ENCODE results near the gene TBL1X. TPM values are rescaled to one million over a fixed set of nuclear protein-coding genes. Genes with fewer than 3 reads are reported as not detected.

TBL1X gene
- total and polyA plus RNA-seq, 2 of the 4 experiments (the other 2 are of a cell fraction): 16.2 to 20.8 TPM

GRCh38 chrX:9775930-9776329 is 311.1 kb downstream of the TBL1X start:
- Histone ChIP-seq H3K9ac (ENCODE audit: low read depth, low read length) (no peak overlapping the region), H2AK9ac (replicated peaks; ENCODE audit: low read depth, low read length, poor library complexity) (no peak overlapping the region), H4K5ac (ENCODE audit: low read depth, low read length) (no peak overlapping the region), H4K91ac (ENCODE audit: insufficient read depth, low read depth, low read length) (no peak overlapping the region), H3K79me1 (ENCODE audit: low read depth in 1 of 2, low read length in 2 of 2) (no peaks in the 10 kb centered on the region), H2BK15ac (ENCODE audit: low read depth, low read length) (no peak overlapping the region), H3K4me3 (ENCODE audit: insufficient read depth, low read depth, low read length) (no peak overlapping the region), H2BK120ac (ENCODE audit: low read depth, low read length) (no peak overlapping the region), H4K8ac (ENCODE audit: low read depth in 2 of 2, low read length in 2 of 2) (no peak overlapping the region), H2BK5ac (ENCODE audit: low read depth, low read length, poor library complexity, severe bottlenecking) (no peak overlapping the region), H3K56ac (ENCODE audit: extremely low read depth, insufficient read depth, low read length) (no peak overlapping the region), H2BK20ac (ENCODE audit: low read depth, low read length) (no peak overlapping the region), H3K9me1 (ENCODE audit: insufficient read depth, low read length) (no peaks in the 10 kb centered on the region; the same call in 1 of the 2 replicates), H3K4me2 (ENCODE audit: low read depth, low read length) (no peak overlapping the region), H3K18ac (ENCODE audit: low read depth, low read length) (no peak overlapping the region), H4K20me1 (ENCODE audit: insufficient read depth, low read length) (no peaks in the 10 kb centered on the region), H3K23ac (ENCODE audit: low read depth, low read length) (no peak overlapping the region), H2AK5ac (ENCODE audit: low read depth, low read length) (no peak overlapping the region), H3K36me3 (ENCODE audit: control insufficient read depth, insufficient read depth, low read length) (no peaks in the 10 kb centered on the region), H3K4me1 (ENCODE audit: control insufficient read depth, insufficient read depth, low read length) (no peaks in the 10 kb centered on the region), H3K27me3 (ENCODE audit: control insufficient read depth, insufficient read depth, low read length) (peaks cover 6% of the 10 kb centered on the region; the same call in 1 of the 2 replicates), H3K4ac (ENCODE audit: low read depth, low read length) (no peak overlapping the region), H3K27ac (ENCODE audit: insufficient read depth, low read length) (no peak overlapping the region), H3K9me3 (ENCODE audit: control insufficient read depth, insufficient read depth, low read length) (no peaks in the 10 kb centered on the region; the same call in 1 of the 2 replicates), H2AFZ (replicated peaks; ENCODE audit: low read length, poor library complexity) (no peak overlapping the region), H3K14ac (replicated peaks; ENCODE audit: low read depth, low read length) (no peak overlapping the region)
- intact Hi-C loops (cut with micrococcal nuclease): no loop called here
- TF ChIP-seq CTCF (conservative IDR thresholded peaks at IDR 0.05; ENCODE audit: low read depth, low read length) (no peak), NFE2L2 (IDR thresholded peaks at IDR 0.05; ENCODE audit: low read depth, low read length) (no peak), SMC3 (IDR thresholded peaks at IDR 0.05; ENCODE audit: low read depth, low read length) (no peak), POLR2A (IDR thresholded peaks at IDR 0.05; ENCODE audit: low read depth, low read length) (no peak), CEBPB (IDR thresholded peaks at IDR 0.05; ENCODE audit: low read depth, low read length) (no peak), MAZ (IDR thresholded peaks at IDR 0.05; ENCODE audit: borderline replicate concordance, low read depth, low read length) (no peak), USF2 (IDR thresholded peaks at IDR 0.05; ENCODE audit: low read depth, low read length) (no peak), MAFK (IDR thresholded peaks at IDR 0.05; ENCODE audit: low read depth, low read length) (no peak), RFX5 (IDR thresholded peaks at IDR 0.05; ENCODE audit: low read depth, low read length) (no peak), RCOR1 (IDR thresholded peaks at IDR 0.05; ENCODE audit: insufficient replicate concordance, low read length) (no peak), RAD21 (IDR thresholded peaks at IDR 0.05; ENCODE audit: low read length) (no peak), FOS (IDR thresholded peaks at IDR 0.05; ENCODE audit: low read depth, low read length) (no peak), ELK1 (IDR thresholded peaks at IDR 0.05; ENCODE audit: borderline replicate concordance, low read depth, low read length) (no peak), BHLHE40 (IDR thresholded peaks at IDR 0.05; ENCODE audit: low read depth, low read length) (no peak)
- ATAC-seq (ENCODE audit: low read depth): no peak
- CTCF ChIA-PET: no interaction called here
- in situ Hi-C loops (cut with MboI; ENCODE audit: low sequenced_read_pairs): no loop called here
- WGBS, 2 experiments (ENCODE audit: extremely low coverage in 2 of 2, insufficient read length in 1 of 2): 81% methylated on average over 5 of the region's 8 CpGs; no CpG with 5 or more reads in 1 of the 2 experiments
- dilution Hi-C loops (cut with HindIII; ENCODE audit: low sequenced_read_pairs, unreplicated experiment): no loop called here
- no TSS peak for BruUV-seq (replicated peaks)
- no peak for DNase-seq
- POLR2A ChIA-PET (ENCODE audit: unreplicated experiment): no interaction called here

Data from IMR-90 (cell line).